Measurements from ENCODE around the gene MCCC1. TPM values are rescaled to one million over a fixed set of nuclear protein-coding genes. Genes with fewer than 3 reads are reported as not detected.

Gene MCCC1
- total and polyA plus RNA-seq, 2 experiments from 2014 or later: 30.8 to 37.7 TPM

GRCh38 chr3:183033746-183034145 is 65.5 kb downstream of the MCCC1 start:
- no peaks in the 10 kb centered on the region for H3K36me3 ChIP-seq (replicated peaks; ENCODE audit: insufficient read depth, low read depth)
- no peaks in the 10 kb centered on the region for H3K9me3 ChIP-seq (ENCODE audit: low read depth)
- no peak for DNase-seq (ENCODE audit: low spot score)
- no peak overlapping the region for H2AFZ ChIP-seq
- H3K79me2 ChIP-seq: no peaks in the 10 kb centered on the region
- H3K4me2 ChIP-seq: no peak overlapping the region
- TF ChIP-seq CTCF (IDR thresholded peaks at IDR 0.05; ENCODE audit: poor library complexity): no peak
- no peak for TF ChIP-seq EZH2 (IDR thresholded peaks at IDR 0.05; ENCODE audit: borderline replicate concordance)
- TF ChIP-seq EZH2phosphoT487 (IDR thresholded peaks at IDR 0.05; ENCODE audit: low read depth, severe bottlenecking, unreplicated experiment): no peak
- no peaks in the 10 kb centered on the region for H3K27me3 ChIP-seq
- no peaks in the 10 kb centered on the region for H4K20me1 ChIP-seq (ENCODE audit: insufficient read depth, poor library complexity, severe bottlenecking)
- no peak overlapping the region for H3K4me3 ChIP-seq
- no peak overlapping the region for H3K27ac ChIP-seq
- WGBS (ENCODE audit: low lambda C conversion rate, missing lambda C conversion rate): 97% methylated on average over 2 of the region's 2 CpGs
- H3K4me1 ChIP-seq (ENCODE audit: insufficient read depth): no peaks in the 10 kb centered on the region
- no peaks in the 10 kb centered on the region for H3K9me2 ChIP-seq (replicated peaks; ENCODE audit: insufficient read depth)

- Histone ChIP-seq H3K4me3 (no peak overlapping the region), H3K4me2 (no peak overlapping the region), H4K20me1 (ENCODE audit: insufficient read depth, poor library complexity, severe bottlenecking) (no peaks in the 10 kb centered on the region), H3K27ac (no peak overlapping the region), H2AFZ (no peak overlapping the region), H3K9me2 (replicated peaks; ENCODE audit: insufficient read depth) (no peaks in the 10 kb centered on the region), H3K79me2 (no peaks in the 10 kb centered on the region), H3K4me1 (ENCODE audit: insufficient read depth) (no peaks in the 10 kb centered on the region), H3K36me3 (replicated peaks; ENCODE audit: insufficient read depth, low read depth) (no peaks in the 10 kb centered on the region), H3K27me3 (no peaks in the 10 kb centered on the region), H3K9me3 (ENCODE audit: low read depth) (no peaks in the 10 kb centered on the region)
- no peak for TF ChIP-seq CTCF (IDR thresholded peaks at IDR 0.05; ENCODE audit: poor library complexity)
- WGBS (ENCODE audit: low lambda C conversion rate, missing lambda C conversion rate): 85% methylated on average over 6 of the region's 6 CpGs
- DNase-seq (ENCODE audit: low spot score): no peak
Measured at GRCh38 chr3:183032880-183033555, 66.3 kb downstream of the MCCC1 start.

GRCh38 chr3:183031826-183032225 is 67.5 kb downstream of the MCCC1 start:
- H3K9me3 ChIP-seq (ENCODE audit: low read depth): no peaks in the 10 kb centered on the region
- no peak for DNase-seq (ENCODE audit: low spot score)
- no peaks in the 10 kb centered on the region for H3K79me2 ChIP-seq
- H4K20me1 ChIP-seq (ENCODE audit: insufficient read depth, poor library complexity, severe bottlenecking): no peaks in the 10 kb centered on the region
- no peak overlapping the region for H2AFZ ChIP-seq
- no peak overlapping the region for H3K27ac ChIP-seq
- no peaks in the 10 kb centered on the region for H3K4me1 ChIP-seq (ENCODE audit: insufficient read depth)
- TF ChIP-seq EZH2 (IDR thresholded peaks at IDR 0.05; ENCODE audit: borderline replicate concordance): no peak
- no peak for TF ChIP-seq CTCF (IDR thresholded peaks at IDR 0.05; ENCODE audit: poor library complexity)
- no peak for TF ChIP-seq EZH2phosphoT487 (IDR thresholded peaks at IDR 0.05; ENCODE audit: low read depth, severe bottlenecking, unreplicated experiment)
- H3K4me2 ChIP-seq: no peak overlapping the region
- 100% methylated on average over 1 of the region's 1 CpG for WGBS (ENCODE audit: low lambda C conversion rate, missing lambda C conversion rate)
- no peaks in the 10 kb centered on the region for H3K36me3 ChIP-seq (replicated peaks; ENCODE audit: insufficient read depth, low read depth)
- no peak overlapping the region for H3K4me3 ChIP-seq
- no peaks in the 10 kb centered on the region for H3K9me2 ChIP-seq (replicated peaks; ENCODE audit: insufficient read depth)
- no peaks in the 10 kb centered on the region for H3K27me3 ChIP-seq

Data from hepatocyte (in vitro differentiated cells).